ENCODE data around the gene MAMDC2.

MAMDC2 gene

GRCh38 chr9:70121818-70122436 is 78.3 kb downstream of the MAMDC2 start:
- no peak overlapping the region for H3K4me3 ChIP-seq (ENCODE audit: low read depth, low read length)
- TF ChIP-seq POLR2A (IDR thresholded peaks at IDR 0.05; ENCODE audit: extremely low read depth, insufficient read length), result no peak
- no peak for TF ChIP-seq CTCF (IDR thresholded peaks at IDR 0.05; ENCODE audit: low read depth, low read length)
- TF ChIP-seq MYC (IDR thresholded peaks at IDR 0.05; ENCODE audit: low read depth, low read length), result no peak
- no peak for DNase-seq (ENCODE audit: low read depth)

GRCh38 chr9:70123695-70124094 is 80.0 kb downstream of the MAMDC2 start:
- TF ChIP-seq MYC (IDR thresholded peaks at IDR 0.05; ENCODE audit: low read depth, low read length) (no peak), MAX (IDR thresholded peaks at IDR 0.05; ENCODE audit: low read depth, low read length) (no peak), CTCF (IDR thresholded peaks at IDR 0.05; ENCODE audit: low read depth, low read length) (no peak), POLR2A (IDR thresholded peaks at IDR 0.05; ENCODE audit: extremely low read depth, insufficient read length) (no peak)
- H3K4me3 ChIP-seq (ENCODE audit: low read depth, low read length), result no peak overlapping the region
- DNase-seq (ENCODE audit: low read depth), result no peak

GRCh38 chr9:70125621-70126263 is 82.1 kb downstream of the MAMDC2 start:
- H3K4me3 ChIP-seq (ENCODE audit: low read depth, low read length), result no peak overlapping the region
- TF ChIP-seq POLR2A (IDR thresholded peaks at IDR 0.05; ENCODE audit: extremely low read depth, insufficient read length), result no peak
- no peak for TF ChIP-seq CTCF (IDR thresholded peaks at IDR 0.05; ENCODE audit: low read depth, low read length)
- TF ChIP-seq MAX (IDR thresholded peaks at IDR 0.05; ENCODE audit: low read depth, low read length), result no peak
- no peak for TF ChIP-seq MYC (IDR thresholded peaks at IDR 0.05; ENCODE audit: low read depth, low read length)
- DNase-seq (ENCODE audit: low read depth), result no peak

- no peak overlapping the region for H3K4me3 ChIP-seq (ENCODE audit: low read depth, low read length)
- DNase-seq (ENCODE audit: low read depth), result no peak
Observed at GRCh38 chr9:70127036-70127435, 83.4 kb downstream of the MAMDC2 start.

GRCh38 chr9:70127540-70128416 is 84.1 kb downstream of the MAMDC2 start:
- H3K4me3 ChIP-seq (ENCODE audit: low read depth, low read length), result no peak overlapping the region
- no peak for DNase-seq (ENCODE audit: low read depth)
- TF ChIP-seq MYC (IDR thresholded peaks at IDR 0.05; ENCODE audit: low read depth, low read length) (no peak), CTCF (IDR thresholded peaks at IDR 0.05; ENCODE audit: low read depth, low read length) (no peak), POLR2A (IDR thresholded peaks at IDR 0.05; ENCODE audit: extremely low read depth, insufficient read length) (no peak), MAX (IDR thresholded peaks at IDR 0.05; ENCODE audit: low read depth, low read length) (no peak)

More at GRCh38 chr9:70127036-70127435, 83.4 kb downstream of the MAMDC2 start:
- TF ChIP-seq MAX (IDR thresholded peaks at IDR 0.05; ENCODE audit: low read depth, low read length) (no peak), CTCF (IDR thresholded peaks at IDR 0.05; ENCODE audit: low read depth, low read length) (no peak), MYC (IDR thresholded peaks at IDR 0.05; ENCODE audit: low read depth, low read length) (no peak), POLR2A (IDR thresholded peaks at IDR 0.05; ENCODE audit: extremely low read depth, insufficient read length) (no peak)

Data from NB4 (cell line).